ENCODE measurements around the gene RHBDF2.

DNA sequence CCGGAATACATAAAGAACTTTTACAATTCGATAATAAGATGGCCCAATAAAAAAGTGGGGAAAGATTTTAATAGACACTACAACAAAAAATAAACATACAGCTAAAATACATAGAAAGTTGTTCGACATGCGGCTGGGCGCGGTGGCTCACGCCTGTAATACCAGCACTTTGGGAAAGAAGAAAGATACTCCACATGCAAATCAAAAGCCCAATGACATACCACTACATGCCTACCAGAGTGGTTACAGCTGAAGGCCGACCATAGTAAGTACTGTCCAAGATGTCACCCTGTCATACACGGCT is 47.9 kb upstream of the RHBDF2 start:
- TF ChIP-seq CTCF (conservative IDR thresholded peaks at IDR 0.05; ENCODE audit: low read depth, low read length) (no peak), EZH2 (IDR thresholded peaks at IDR 0.05; ENCODE audit: low read length, unreplicated experiment) (no peak)
